Neural cell (in vitro differentiated cells): ENCODE data around the gene SWT1.
"Not testable (repeated sequence)": the region's sequence is repeated elsewhere in the genome, so short reads cannot be mapped to it uniquely, and the experiment has no call there.

ENCODE experiments used
- EP300 ChIP-seq: fragments of 450-650 bp; conservative IDR thresholded peaks from 2 replicates; pipeline ENCODE4 v1.6.1; 2014; ENCODE audit warnings: antibody characterized with exemption, mild to moderate bottlenecking, moderate library complexity; ENCODE audit not compliant: poor library complexity, severe bottlenecking
- EZH2 ChIP-seq: fragments of 200-600, 300-800 bp; shearing (Covaris generic), sonication (generic); IDR thresholded peaks from 2 replicates; pipeline ENCODE4 v1.6.1; 2014; ENCODE audit warnings: antibody characterized with exemption, low read length, borderline replicate concordance, mild to moderate bottlenecking; ENCODE audit not compliant: insufficient read depth, poor library complexity, severe bottlenecking
- POLR2AphosphoS5 ChIP-seq: IDR thresholded peaks from 2 replicates; pipeline ENCODE4 v1.6.1; 2012
- SMC3 ChIP-seq: fragments of 450-650 bp; conservative IDR thresholded peaks from 2 replicates; pipeline ENCODE4 v1.6.1; 2014; ENCODE audit warnings: antibody characterized with exemption, mild to moderate bottlenecking, moderate library complexity; ENCODE audit not compliant: poor library complexity
- TAF1 ChIP-seq: IDR thresholded peaks from 2 replicates; pipeline ENCODE4 v1.6.1; 2012; ENCODE audit warnings: low read depth
- TF ChIP-seq, protein P1 (sequence below): fragments of 450-650 bp; IDR thresholded peaks from 2 replicates; pipeline ENCODE4 v1.5.1; 2014; ENCODE audit warnings: antibody characterized with exemption, mild to moderate bottlenecking, moderate library complexity; ENCODE audit not compliant: poor library complexity, severe bottlenecking
- TF ChIP-seq, protein P2 (sequence below): IDR thresholded peaks from 2 replicates; pipeline ENCODE4 v1.6.1; 2012; ENCODE audit warnings: borderline replicate concordance

DNA sequence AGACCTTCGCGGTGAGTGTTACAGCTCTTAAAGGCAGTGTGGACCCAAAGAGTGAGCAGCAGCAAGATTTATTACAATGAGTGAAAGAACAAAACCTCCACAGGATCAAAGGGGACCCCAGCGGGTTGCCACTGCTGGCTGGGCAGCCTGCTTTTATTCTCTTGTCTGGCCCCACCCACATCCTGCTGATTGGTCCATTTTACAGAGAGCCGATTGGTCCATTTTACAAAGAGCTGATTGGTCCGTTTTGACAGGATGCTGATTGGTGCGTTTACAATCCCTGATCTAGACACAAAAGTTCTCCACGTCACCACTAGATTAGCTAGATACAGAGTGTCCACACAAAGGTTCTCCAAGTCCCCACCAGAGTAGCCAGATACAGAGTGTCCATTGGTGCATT, 164.1 kb downstream of the SWT1 start:
- TF ChIP-seq, protein P1, sequence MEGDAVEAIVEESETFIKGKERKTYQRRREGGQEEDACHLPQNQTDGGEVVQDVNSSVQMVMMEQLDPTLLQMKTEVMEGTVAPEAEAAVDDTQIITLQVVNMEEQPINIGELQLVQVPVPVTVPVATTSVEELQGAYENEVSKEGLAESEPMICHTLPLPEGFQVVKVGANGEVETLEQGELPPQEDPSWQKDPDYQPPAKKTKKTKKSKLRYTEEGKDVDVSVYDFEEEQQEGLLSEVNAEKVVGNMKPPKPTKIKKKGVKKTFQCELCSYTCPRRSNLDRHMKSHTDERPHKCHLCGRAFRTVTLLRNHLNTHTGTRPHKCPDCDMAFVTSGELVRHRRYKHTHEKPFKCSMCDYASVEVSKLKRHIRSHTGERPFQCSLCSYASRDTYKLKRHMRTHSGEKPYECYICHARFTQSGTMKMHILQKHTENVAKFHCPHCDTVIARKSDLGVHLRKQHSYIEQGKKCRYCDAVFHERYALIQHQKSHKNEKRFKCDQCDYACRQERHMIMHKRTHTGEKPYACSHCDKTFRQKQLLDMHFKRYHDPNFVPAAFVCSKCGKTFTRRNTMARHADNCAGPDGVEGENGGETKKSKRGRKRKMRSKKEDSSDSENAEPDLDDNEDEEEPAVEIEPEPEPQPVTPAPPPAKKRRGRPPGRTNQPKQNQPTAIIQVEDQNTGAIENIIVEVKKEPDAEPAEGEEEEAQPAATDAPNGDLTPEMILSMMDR = not testable (repeated sequence)
- not testable (repeated sequence) for TF ChIP-seq POLR2AphosphoS5, TAF1, EP300, EZH2, SMC3
- TF ChIP-seq, protein P2, sequence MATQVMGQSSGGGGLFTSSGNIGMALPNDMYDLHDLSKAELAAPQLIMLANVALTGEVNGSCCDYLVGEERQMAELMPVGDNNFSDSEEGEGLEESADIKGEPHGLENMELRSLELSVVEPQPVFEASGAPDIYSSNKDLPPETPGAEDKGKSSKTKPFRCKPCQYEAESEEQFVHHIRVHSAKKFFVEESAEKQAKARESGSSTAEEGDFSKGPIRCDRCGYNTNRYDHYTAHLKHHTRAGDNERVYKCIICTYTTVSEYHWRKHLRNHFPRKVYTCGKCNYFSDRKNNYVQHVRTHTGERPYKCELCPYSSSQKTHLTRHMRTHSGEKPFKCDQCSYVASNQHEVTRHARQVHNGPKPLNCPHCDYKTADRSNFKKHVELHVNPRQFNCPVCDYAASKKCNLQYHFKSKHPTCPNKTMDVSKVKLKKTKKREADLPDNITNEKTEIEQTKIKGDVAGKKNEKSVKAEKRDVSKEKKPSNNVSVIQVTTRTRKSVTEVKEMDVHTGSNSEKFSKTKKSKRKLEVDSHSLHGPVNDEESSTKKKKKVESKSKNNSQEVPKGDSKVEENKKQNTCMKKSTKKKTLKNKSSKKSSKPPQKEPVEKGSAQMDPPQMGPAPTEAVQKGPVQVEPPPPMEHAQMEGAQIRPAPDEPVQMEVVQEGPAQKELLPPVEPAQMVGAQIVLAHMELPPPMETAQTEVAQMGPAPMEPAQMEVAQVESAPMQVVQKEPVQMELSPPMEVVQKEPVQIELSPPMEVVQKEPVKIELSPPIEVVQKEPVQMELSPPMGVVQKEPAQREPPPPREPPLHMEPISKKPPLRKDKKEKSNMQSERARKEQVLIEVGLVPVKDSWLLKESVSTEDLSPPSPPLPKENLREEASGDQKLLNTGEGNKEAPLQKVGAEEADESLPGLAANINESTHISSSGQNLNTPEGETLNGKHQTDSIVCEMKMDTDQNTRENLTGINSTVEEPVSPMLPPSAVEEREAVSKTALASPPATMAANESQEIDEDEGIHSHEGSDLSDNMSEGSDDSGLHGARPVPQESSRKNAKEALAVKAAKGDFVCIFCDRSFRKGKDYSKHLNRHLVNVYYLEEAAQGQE = not testable (repeated sequence)
